CD4-positive, alpha-beta T cell treated with Interleukin-15 for 4 hours (primary cell): ENCODE results near the gene ANKRD66.
"Not testable (repeated sequence)": the region's sequence is repeated elsewhere in the genome, so short reads cannot be mapped to it uniquely, and the experiment has no call there.

ENCODE experiments used
- DNase-seq: peaks from one replicate; pipeline ENCODE4 v3.0.0-alpha.2; 2020; ENCODE audit warnings: low spot score

Gene ANKRD66

DNA sequence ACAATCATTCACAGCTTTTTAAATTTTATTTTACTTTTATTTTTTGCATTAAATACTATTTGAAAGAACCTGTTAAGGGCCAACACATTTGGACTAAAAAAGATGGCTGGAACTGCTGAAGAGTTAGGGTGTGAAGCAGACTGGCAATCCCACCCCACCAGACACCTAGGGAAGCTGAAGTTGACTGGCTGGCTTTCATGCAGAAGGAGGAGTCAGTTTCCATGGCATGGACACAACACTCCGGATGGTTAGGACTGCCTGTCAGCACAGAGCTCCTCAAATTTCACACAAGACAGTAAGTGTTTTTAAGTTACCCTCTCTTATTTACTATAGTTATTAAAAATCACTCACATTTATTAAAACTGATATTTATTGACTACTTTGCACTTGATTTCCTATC lies at the start of gene ANKRD66:
Gene ANKRD66, plus strand, starts transcription at position 238 of the 400 bp plus-strand sequence. CDS start 5,016 bp downstream, outside the sequence.
- no peak for DNase-seq

DNA sequence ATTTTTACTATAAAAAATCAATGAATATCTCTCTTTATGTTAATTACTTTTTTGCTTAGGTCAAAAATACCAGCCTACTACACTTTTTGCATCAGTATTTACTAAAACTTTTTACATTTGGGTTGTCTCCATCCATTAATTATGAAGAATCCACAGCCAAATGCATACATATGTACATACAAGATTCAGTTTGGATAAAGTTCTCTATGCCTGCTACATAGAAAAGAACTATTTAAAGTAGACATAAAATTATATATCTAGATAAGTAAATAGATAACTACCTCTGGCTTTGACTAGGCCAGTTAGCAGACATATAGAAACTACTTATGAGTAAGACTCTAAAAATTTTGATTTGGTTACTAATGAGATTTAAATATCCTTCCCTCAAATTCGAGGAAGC lies 46.8 kb upstream of the ANKRD66 start:
- DNase-seq = no peak

DNA sequence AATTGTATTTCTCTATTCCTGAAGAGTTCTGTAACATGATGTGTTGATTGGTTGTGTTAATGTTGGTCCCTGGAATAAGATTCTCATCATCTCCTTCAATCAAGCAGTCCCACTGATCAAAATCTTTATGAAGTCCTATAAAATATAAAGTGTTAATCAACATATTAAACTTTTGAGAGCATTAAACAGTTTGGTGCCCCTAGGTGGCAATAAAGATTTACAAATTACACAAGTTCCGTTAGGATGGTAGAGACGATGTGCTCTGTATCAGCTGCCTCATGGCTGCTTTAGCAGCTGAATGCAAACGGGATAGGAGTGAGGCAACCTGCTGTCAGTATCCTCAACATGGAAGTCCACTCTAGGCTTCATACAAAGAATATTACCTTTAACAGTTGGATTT lies 42.2 kb upstream of the ANKRD66 start:
- DNase-seq = no peak

DNA sequence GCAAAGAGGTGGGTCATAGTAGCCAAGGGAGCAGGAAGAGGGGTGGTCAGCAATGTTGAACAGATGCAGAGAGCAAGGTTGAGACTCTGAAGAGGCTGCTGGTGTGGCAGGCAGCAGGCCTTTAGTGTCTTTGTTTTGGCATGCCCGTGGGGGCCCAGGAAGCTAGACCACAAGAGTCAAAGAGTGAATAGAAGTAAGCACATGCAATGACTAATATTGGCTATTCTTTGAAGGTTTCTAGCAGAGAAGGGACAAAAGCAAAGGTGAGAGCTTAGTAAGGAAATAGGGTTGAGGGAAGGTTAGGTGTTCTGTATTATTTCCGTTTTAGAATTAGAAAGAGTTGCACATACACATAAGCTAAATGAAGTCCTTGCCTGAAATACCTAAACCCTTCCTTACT lies 40.3 kb upstream of the ANKRD66 start:
- DNase-seq = no peak

DNA sequence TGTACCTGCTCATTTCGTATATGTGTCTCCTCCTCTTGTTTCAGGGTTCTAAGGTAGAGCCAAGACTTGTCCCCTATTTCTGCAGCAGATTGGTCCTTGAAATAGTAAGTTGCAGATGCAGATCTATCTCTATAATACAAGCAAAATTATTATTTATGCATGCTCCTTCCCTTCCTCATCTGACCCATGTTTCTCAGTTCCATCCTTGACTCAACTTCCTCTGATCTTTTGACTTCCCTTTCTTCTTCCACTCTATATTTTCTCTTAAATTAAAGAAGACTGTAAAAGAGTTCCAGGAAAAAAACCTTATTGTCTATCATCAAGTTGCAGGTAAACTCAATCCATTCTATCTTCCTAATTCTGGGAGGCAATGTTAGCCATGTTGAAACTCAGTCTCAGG lies 35.2 kb upstream of the ANKRD66 start:
- DNase-seq = no peak

DNA sequence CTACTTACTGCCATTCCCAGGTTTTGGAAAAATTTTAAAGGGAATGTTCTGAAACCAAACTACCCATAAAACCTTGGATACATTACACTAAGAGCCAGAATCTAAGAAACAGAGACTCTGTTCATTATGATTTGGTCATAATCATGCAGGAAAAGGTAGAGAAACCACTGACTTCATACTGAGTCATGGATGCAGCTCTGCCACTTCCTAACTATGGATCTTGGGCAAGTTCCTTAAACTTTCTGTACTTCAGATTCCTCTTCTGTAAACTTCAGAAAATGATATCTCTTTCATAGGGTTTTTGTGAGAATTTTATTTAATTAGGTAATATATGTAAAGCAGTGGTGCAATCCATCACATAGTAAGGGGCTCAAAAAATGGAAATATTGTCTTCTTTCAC lies 31.6 kb upstream of the ANKRD66 start:
- no peak for DNase-seq

DNA sequence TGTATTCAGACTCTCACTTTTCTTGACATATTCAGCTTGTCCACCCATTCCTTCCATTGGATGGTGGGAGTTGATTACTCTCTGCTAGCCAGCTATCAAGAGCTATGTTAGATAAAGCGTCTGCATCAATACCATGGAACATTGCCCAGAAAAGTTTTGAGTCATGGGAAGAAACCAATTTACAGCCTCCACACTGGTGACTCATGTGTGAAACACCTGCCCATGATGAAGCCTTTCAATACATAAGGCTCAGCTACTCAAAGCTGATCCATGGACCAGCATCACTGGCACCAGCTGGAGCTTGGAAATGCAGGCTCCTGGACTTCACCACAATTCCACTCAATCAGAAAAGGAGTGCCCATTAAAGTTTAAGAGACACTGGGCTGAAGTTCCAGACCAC lies 27.6 kb upstream of the ANKRD66 start:
- DNase-seq = no peak

DNA sequence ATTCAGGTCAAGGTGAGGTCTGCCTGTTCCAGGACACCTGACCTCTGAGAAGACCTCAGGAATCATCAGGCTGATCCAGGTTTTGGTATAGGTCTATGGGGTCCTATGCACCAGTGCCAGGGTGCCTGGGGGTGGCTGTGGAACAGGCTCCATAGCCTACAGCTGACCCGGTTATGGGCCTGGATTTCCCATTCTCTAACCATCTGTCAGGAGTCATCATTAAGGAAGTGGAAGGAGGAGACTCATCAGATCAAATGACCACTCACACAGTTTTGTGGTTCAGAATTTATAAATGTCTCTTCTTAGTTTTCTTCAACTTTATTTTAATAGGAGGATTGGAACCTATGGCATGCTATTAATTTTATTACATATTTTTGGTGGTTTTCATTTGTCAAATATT lies 26.3 kb upstream of the ANKRD66 start:
- no peak for DNase-seq

DNA sequence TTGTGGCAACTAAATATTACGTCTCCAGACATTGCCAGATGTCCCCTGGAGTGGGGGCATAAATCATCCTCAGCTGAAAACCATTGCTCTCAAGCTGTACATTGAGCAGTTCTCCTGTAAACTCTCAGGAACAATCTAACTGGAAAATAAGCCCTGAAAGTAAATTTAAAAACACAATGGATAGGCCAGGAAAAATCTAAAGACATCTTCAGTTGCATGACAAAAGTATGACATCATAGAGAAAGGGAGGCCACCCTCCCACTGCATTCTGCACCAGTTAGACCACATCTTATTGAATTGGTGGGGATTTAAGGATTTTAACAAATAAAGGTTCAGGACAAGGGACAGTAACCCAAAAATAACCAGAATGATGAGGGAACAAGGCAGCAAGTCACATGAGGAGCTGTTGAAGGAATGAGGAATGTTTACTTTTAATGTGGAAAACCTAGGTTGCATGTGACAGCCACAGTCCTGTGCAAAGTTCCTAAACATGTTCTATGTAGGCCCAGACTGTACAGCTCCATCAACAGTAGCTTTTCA lies 16.9 kb upstream of the ANKRD66 start:
- DNase-seq = no peak

DNA sequence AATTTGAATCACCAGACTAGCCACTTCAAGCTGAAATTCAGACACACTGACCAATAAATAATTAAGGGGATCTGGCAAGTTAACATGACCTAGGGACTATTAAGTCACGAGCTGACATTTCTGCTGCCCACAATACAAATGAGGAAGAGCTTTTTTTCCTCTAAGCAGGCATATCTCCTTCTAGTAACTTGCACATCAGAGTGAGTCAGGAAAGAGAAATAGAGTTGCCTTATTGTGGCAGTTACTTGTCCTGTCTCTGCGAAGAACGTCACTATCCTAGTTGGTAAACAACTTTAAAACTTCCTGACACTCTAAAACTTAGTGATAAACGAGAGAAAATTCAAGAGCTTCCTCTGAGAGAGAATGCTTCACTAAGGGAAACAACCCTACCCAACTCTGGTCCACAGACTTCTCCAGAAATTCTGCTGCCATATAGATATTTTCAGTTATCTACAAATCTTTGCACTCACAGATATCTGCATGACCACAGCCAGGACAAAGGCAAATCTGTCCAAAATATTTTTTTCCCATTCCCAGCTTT lies 15.7 kb upstream of the ANKRD66 start:
- no peak for DNase-seq

DNA sequence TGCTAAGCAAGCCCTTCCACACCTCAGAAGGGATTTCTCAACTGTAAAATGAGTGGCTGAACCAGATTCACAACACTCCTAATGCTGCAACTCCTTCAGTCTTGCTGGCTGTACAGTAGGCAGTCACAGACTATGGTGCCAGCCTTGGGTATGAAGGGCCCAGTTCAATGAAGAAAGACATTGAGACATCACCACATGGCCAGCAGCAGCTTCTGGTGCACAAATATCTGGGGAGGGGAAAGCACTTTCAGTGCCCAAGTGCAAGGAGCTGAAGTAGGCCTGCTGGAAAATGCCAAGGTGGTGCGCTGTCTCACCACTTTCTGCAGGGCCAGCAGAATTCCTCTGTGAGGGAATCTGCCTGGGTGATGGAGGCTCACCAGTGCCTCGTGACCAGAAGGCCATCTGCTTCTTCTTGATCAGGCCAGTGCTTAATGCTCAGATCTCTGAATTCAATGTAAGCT lies 13.4 kb upstream of the ANKRD66 start:
- DNase-seq = no peak

DNA sequence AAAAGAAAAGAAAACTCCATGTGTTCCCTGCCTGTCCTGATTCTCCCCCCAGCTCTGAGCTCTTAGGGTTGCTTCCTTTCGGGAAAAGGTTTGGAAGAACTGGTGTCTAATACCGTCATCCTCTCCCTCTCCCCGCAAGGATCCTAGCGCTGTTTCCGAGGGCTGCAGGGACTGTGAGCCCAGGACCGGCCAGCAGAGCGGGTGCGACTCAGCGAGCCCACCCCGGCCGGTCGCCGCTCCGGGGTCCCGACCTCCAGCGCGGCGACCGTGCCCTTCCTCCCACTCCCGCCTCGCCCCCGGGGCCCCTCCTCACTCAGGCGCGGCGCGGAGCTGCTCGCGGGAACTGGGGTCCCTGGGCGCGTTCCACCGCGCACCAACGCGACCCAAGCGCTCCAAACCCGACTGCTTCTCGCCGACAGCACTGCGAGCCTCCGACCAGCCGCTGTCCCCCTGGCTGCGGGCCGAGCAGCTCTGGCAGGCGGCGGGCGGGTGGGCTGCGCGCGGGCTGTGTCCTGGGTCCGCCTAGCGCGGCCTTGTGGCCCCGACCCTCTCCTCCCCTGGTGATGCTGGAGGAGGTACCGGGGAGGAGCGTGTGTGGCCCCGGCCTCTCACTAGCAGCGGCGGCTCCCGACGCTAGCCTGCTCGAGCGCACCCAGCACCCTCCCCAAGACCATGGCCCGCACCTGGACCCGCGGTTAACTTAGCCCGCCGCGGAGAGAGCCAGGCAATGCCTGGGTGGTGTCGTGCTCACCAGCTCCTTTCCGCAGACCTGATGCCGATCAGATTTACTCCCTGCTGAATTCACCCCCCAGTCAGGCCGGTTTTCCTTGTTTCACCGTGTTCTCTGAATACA lies 11.6 kb upstream of the ANKRD66 start, which contains the start of gene PLA2G7:
Gene PLA2G7, minus strand, starts transcription at position 509 of the 853 bp plus-strand sequence. CDS start 12,484 bp downstream, outside the sequence.
- DNase-seq = no peak

DNA sequence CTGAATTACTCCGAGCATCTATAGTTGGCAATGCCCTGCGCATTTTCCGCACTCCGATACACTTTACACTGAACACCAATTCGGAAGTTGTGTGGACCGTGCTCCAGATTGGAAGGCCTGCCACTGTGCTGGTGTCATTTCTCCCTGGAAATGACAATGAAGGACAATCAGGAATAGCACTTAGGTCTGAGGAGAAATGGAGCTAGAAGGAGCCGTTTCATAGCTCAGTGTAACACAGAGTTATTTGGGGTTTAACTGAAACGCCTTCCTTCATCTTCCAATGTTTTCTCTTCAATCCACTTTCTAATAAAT lies 11.1 kb upstream of the ANKRD66 start:
- DNase-seq = no peak

DNA sequence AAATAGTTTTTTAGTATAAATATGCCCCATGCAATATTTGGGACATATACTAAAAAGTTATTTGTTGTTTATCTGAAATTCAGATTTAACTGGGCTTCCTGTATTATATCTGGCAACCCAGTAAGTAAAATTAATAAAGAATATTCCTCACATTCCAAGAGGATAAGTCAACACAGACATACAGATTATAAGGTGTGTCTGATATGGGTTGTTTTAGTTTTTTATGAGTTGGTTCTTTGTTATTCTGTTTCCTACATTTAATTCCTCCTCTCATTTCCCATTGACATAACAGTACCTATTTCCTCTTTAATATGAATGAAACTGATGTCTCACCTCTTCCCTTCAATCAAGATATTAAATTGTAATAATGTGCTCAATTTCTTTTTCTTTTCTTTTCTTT lies 9.8 kb upstream of the ANKRD66 start:
- no peak for DNase-seq

DNA sequence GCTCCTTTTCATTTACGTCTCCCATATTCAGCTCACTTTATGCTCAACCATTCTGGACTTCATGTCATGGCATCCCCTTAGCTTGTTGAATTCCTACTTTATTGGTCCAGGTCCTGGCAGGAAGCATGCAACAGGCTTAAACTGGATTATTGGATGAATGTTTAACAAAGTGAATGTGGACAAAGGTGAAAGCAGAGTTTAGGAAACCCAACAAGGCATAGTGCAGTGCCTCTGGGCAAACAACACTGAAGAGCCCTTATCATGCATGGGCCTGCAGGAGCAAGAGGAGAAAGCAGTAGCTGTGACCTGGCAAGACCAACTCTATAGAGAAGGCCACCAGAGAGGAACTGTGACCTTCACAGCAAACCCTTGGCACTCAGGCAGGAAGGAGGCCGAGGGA lies 5.3 kb upstream of the ANKRD66 start:
- no peak for DNase-seq

DNA sequence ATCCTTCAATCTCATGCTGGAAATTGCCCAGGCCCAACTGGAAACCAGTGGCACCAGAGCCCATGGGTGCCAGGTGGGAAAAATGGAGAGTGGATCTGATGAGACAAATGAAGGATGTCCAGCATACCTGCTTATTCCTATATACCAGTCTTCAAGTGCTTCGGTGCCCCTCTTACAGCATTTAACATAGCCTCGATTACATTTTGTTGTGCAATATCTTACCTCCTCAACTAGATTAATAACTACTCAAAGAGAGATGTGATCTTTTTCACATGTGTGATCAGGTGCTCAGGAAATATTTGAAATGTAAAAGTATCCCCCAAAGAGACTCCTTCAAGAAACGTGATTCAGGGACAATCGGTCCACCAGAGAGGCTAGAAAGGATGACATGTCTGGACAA lies 4.8 kb upstream of the ANKRD66 start:
- no peak for DNase-seq

DNA sequence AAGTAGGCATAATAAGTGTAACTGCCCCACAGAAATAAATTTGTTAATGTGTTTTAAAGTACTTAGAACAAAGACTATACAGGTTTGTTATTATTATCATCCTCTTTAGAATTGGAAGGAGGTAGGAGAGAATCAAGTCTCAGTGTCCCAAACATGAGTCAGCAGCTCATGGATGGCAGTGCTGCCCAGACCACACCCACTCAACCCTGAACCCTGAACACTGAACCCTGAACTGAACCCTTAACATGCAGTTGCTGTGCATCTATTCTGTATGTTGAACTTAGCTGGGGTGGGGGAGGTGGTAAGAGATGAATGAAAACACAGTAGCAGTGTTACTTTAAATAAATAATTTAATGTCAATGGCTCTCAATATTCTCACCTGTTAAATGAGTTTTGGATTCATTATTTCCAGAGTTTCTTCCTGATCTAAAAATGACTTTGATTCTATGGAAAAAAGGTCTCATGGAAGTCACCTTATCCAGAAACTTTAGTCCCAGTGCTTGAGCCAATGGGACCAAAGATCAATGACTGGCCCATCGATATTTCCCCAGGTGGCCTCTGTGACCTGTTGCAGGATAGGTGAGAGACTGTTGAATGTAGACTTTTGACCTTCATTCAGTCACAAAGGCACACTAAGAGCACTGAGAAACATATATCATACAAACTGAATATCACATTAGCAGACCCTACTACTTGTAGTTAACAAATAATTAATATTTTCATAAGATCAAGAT lies 3.1 kb upstream of the ANKRD66 start:
- DNase-seq = no peak

DNA sequence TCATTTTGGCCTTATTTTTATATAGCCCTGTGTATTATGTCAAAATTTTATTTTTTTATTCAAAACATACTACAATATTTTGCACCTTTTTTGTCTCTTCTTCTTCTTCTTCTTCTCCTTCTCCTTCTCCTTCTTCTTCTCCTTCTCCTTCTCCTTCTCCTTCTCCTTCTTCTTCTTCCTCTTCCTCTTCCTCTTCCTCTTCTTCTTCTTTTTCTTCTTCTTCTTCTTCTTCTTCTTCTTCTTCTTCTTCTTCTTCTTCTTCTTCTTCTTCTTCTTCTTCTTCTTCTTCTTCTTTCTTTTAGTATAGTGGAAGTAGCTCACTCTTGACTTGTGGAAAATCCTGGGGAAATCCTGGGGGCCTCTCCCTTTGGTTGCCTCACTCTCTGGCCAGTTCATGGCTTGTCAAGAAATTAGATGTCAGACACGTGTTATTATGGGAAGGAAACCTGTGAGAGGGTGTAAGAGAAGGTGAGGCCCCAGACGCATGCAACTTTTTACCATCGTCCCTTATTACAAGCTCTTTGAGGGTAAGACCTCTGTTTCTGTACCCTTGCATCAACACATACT lies 2.5 kb upstream of the ANKRD66 start:
- DNase-seq = not testable (repeated sequence)

DNA sequence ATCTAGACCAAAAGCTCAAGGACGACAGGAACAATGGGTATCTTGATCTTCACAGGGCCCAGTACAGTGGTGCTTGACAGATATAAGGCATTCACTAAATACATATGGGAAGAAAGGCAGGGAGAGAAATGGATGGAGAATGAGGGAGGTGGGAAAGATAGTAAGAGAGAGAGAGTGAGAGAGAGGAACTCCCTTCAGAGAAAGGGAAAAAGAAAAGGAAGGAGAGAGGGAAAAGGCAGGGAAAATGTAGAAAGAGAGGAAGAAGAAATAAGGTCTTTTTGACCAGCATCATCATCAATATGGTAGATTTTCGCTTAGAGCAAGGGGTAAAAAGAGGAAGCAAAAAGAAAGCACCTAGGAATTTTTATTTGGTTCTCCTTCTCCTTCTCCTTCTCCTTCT lies 760 bp upstream of the ANKRD66 start:
- no peak for DNase-seq

DNA sequence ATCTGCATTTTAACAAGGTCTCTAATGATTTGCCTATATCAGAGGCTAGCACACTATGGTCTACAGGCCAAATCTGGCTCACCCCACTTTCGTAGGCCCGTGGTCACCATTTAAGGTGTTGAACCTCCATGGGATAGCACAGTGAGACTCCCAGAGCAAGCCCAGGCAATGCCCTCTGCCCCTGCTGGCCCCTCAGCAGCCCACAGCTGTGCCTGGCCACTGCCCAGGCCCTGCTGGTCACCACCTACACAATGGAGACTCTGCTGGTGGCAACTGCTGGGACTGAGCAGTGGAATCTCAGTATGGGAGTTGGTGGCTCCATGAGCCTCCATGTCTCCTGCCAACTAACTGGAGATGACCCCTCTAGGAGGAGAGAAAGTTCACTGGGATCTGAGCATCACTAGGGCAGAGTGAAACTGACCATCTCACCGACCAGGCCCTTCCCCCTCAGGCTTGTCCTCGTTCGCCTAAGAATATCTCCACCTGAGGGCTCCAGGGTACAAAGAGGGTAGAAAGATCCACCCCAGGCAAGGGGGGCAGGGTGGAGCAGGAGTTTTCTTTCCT lies 2.3 kb downstream of the ANKRD66 start:
- DNase-seq = no peak

DNA sequence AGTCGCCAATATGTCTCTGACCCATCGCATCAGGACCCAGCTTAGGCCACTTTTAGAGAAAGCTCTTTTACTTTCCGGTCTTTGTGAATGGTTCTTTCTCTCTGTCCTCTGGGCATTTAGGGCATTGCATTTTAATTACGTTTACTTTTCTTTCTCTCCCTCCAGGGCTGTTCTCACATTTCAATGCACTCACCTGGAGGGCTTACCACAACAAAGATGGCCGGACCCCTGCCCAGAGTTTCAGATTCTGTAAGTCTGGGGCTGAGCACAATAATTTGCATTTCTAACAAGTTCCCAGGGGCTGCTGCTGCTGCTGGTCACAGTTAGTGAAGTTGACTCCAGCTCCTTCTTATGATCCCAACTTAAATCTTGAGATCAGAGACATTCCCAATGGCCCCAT lies 3.0 kb downstream of the ANKRD66 start:
- DNase-seq = no peak

DNA sequence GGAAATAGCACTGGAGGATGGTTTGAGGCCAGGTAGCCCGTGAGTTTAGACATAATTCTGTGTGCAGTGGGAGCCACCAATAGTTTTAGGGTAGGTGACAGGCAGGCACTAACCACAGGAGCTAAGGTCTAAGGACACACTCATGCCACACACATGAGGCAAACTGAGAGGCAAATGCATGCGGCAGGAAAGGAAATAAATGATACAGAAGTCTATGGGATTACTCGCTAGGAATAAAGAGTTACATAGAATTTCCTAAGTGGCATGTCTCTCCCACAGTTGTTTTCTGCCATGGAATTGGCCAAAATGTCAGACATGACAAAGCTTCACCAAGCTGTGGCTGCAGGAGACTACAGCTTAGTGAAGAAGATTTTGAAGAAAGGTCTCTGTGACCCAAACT lies 4.9 kb downstream of the ANKRD66 start:
- no peak for DNase-seq
